Nephron (organoid): ENCODE data around the gene ETFBKMT.

ENCODE experiments used
- H3K27ac Mint-ChIP-seq, 3 experiments: 2 replicates each; pipeline ENCODE4 v1.8.0; 2020; ENCODE audit warnings: mixed read lengths in 3 of 3, mild to moderate bottlenecking in 2 of 3, moderate library complexity in 1 of 3
- H3K27me3 Mint-ChIP-seq: 2 replicates; pipeline ENCODE4 v1.8.0; 2021; ENCODE audit warnings: low read depth, mild to moderate bottlenecking, moderate library complexity, mixed read lengths
- H3K36me3 Mint-ChIP-seq: 2 replicates; pipeline ENCODE4 v1.8.0; 2020; ENCODE audit warnings: low read depth, mixed read lengths
- H3K4me1 Mint-ChIP-seq: 2 replicates; pipeline ENCODE4 v1.8.0; 2020; ENCODE audit warnings: mixed read lengths
- H3K4me3 Mint-ChIP-seq, 3 experiments: 2 replicates each; pipeline ENCODE4 v1.8.0; 2020; ENCODE audit warnings: mild to moderate bottlenecking in 3 of 3, mixed read lengths in 3 of 3, moderate library complexity in 2 of 3
- H3K9me3 Mint-ChIP-seq: 2 replicates; pipeline ENCODE4 v1.8.0; 2020; ENCODE audit warnings: mixed read lengths
- CTCF ChIP-seq, 3 experiments: fragments of 200-600 bp; sonication (generic); IDR thresholded peaks; one replicate each; pipeline ENCODE4 v1.5.0; 2021; ENCODE audit warnings: antibody characterized with exemption in 3 of 3; ENCODE audit not compliant: unreplicated experiment in 3 of 3

Gene ETFBKMT

GRCh38 chr12:31659087-31659942 lies at the start of gene ETFBKMT:
Gene ETFBKMT, plus strand, starts transcription at chr12:31659688. Its CDS starts 2,266 bp downstream, at chr12:31661954.
- no peaks in the 10 kb centered on the region for H3K27me3 Mint-ChIP-seq
- peak within 1 kb of the TSS; percentile 94 to 98 (median 96) for H3K27ac Mint-ChIP-seq
- H3K4me3 Mint-ChIP-seq, result peak within 1 kb of the TSS; percentile 84 to 97 (median 93)
- TF ChIP-seq CTCF (IDR thresholded peaks at IDR 0.05; ENCODE audit: unreplicated experiment in 3 of 3), result peak in 1 of 3 experiments; percentile 41
- H3K9me3 Mint-ChIP-seq, result no peaks in the 10 kb centered on the region
- H3K36me3 Mint-ChIP-seq, result peaks cover 13% of the 10 kb centered on the region
- peaks cover 9% of the 10 kb centered on the region for H3K4me1 Mint-ChIP-seq

GRCh38 chr12:31612819-31613218 lies 46.7 kb upstream of the ETFBKMT start:
- Mint-ChIP-seq H3K27me3 (no peaks in the 10 kb centered on the region), H3K27ac (no peak overlapping the region), H3K36me3 (peaks cover 3% of the 10 kb centered on the region), H3K9me3 (peaks cover 4% of the 10 kb centered on the region), H3K4me3 (no peak overlapping the region), H3K4me1 (no peaks in the 10 kb centered on the region)
- TF ChIP-seq CTCF (IDR thresholded peaks at IDR 0.05; ENCODE audit: unreplicated experiment in 3 of 3), result no peak

- Mint-ChIP-seq H3K36me3 (no peaks in the 10 kb centered on the region), H3K9me3 (no peaks in the 10 kb centered on the region), H3K27me3 (no peaks in the 10 kb centered on the region), H3K4me3 (no peak overlapping the region), H3K27ac (no peak overlapping the region), H3K4me1 (no peaks in the 10 kb centered on the region)
- TF ChIP-seq CTCF (IDR thresholded peaks at IDR 0.05; ENCODE audit: unreplicated experiment in 3 of 3), result no peak
Measured at GRCh38 chr12:31618228-31619025, 41.1 kb upstream of the ETFBKMT start.

- TF ChIP-seq CTCF (IDR thresholded peaks at IDR 0.05; ENCODE audit: unreplicated experiment in 3 of 3), result no peak
- no peak overlapping the region for H3K4me3 Mint-ChIP-seq
- H3K27ac Mint-ChIP-seq, result no peak overlapping the region
- no peaks in the 10 kb centered on the region for H3K36me3 Mint-ChIP-seq
- H3K9me3 Mint-ChIP-seq, result no peaks in the 10 kb centered on the region
- no peaks in the 10 kb centered on the region for H3K27me3 Mint-ChIP-seq
- no peaks in the 10 kb centered on the region for H3K4me1 Mint-ChIP-seq
Measured at GRCh38 chr12:31620311-31620710, 39.2 kb upstream of the ETFBKMT start.

GRCh38 chr12:31622038-31622437 lies 37.5 kb upstream of the ETFBKMT start:
- TF ChIP-seq CTCF (IDR thresholded peaks at IDR 0.05; ENCODE audit: unreplicated experiment in 3 of 3), result no peak
- Mint-ChIP-seq H3K27me3 (peaks cover 4% of the 10 kb centered on the region), H3K9me3 (no peaks in the 10 kb centered on the region), H3K4me1 (peaks cover 6% of the 10 kb centered on the region), H3K4me3 (no peak overlapping the region), H3K36me3 (no peaks in the 10 kb centered on the region), H3K27ac (no peak overlapping the region)
